AG08396 (cell line): ENCODE measurements around the gene PLPP6.

Experiments used
- DNase-seq: peaks from one replicate; pipeline ENCODE4 v3.0.0; 2012; ENCODE audit warnings: low spot score, mixed read lengths

PLPP6 gene

DNA sequence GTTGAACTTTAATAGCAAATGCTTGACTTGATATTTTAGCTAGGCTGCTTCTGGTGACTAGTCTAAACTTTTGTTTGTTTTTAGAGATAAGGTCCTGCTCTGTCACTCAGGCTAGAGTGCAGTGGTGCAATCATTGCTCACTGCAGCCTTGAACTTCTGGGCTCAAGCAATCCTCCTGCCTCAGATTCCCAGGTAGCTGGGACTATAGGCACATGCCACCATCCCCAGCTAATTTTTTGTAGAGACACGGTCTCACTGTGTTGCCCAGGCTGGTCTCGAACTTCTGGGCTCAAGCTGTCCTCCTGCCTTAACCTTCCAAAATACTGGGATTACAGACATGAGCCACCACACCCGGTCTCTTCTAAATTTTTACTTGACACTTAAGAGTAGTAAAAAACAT is 38.0 kb downstream of the PLPP6 start:
- DNase-seq = no peak

DNA sequence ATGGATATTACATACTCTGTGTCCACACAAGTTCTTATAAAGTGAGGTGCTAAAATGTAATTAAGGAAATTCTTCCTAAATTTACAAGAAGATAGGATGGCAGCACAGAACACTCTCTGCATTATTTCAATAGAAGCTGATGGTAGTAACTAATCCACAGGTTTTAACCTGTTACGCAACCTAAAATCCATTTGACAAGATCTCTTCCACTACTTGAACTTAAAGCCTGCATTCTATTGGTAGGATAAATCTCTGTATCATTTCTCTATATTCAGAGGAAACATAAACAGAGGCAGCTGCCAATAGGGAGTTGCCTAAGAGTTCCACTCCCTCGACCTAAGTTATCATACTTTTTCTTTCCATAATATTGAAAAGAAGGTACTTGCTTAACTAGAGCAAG is 38.8 kb downstream of the PLPP6 start:
- no peak for DNase-seq

DNA sequence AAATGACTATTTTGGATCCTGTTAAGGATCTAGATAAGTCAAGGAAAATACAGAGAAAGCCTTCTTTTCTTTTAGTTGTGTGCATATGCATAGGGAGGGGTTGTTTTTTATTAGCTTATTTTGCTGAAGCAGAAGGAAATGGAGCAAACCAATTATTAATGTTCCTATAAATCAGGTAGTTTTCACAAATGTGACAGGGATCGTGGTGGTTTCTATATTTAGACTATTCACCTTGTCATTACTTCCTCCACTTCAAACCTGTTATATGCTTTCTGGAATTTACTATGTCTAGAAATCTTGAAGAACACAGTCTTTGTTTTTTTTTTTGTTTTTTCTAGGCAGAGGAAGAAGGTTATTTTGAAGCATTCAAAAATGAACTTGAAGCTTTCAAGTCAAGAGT is 39.4 kb downstream of the PLPP6 start:
- DNase-seq = no peak

DNA sequence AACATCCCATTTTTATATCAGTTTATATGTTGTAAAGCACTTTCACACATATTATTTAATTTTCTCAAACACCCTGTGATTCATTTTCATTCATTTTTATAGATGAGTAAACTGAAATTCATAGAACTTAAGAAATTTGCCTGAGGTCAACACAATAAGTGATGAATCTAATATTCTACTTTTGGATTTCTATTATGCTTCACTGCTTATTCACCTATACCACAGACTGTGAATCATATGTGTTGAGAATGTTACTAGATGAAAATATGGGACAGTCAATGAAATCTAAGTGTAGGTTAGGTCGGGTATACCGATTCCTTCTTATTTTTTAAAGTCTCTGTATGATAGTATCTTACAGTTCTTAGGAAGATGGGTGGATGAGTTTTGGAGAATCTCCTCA is 42.0 kb downstream of the PLPP6 start:
- no peak for DNase-seq

DNA sequence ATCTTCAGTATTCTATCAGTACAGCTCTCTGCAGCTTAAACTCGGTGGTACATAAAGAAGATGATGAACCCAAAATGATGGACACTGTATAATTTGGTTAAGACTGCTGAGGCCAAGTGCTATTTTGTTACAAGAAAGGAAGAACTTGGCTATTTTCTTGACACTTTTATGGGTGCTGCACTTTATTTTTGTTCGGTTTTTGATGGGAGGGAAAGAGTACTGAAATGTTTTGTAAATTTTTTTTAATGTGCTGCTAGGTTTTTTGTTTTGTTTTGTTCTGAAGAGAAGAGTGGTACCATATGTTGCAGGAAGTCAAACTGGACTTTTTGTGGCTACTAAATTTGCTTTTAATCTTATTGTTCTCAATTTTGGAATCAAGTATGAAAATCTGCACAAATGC is 43.9 kb downstream of the PLPP6 start:
- no peak for DNase-seq

DNA sequence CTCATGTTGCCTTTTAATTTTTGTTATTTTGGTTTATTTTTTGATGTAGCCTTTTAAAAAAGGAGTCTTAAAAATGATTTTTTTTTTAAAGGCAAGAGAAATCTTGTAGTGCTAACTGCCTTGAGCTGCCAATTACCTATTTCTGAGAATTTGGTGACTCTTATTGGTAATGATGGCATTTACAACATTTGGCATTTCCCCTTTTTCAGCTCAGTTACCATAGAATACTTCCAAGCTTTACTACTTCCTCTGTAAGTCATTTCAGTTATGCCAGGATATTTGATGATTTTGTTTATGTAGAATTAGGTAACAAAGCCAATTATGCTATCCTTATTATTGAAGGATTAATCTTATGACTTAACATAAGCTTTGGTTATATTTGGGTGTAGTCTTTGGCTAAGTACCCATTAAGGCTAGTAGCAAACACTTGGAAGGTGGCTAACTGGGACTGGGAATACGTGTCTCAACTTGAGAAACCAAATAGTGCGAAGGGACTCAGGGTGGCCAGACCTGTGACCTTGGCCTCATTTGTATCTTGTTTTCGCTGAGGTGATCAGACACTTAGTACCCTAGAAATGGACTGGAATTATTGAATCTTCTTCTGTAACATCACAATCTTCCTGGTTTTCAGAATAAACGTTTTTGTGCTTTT is 45.0 kb downstream of the PLPP6 start:
- DNase-seq = no peak

DNA sequence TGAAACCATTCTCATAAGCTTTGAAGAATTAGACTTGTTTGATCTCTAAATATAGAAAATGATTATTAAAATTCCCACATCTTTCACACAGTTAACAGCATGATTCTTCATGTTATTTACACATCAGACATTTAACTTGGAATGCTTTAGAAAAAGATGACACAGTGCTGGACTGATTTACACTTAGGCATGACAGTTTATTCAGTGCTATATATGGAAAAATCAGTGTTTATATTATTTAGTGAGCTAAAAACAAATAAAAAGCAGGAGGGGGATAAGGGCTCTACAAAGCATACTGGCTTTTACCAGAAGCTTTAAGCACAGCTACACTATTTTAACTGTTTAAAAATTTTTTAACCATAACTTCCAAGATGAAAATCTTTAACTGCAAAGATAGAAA is 47.3 kb downstream of the PLPP6 start:
- no peak for DNase-seq

DNA sequence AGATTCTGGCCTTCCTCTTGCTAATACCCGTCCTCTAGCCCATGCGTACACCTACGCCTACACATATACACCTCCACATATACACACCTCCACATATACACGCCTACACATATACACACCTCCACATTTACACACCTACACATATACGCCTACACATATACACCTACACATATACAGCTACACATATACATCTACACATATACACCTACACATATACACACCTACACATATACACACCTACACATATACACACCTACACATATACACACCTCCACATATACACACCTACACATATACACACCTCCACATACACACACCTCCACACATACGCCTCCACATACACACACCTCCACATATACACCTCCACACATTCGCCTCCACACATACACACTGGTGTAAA is 51.8 kb downstream of the PLPP6 start:
- DNase-seq = no peak

DNA sequence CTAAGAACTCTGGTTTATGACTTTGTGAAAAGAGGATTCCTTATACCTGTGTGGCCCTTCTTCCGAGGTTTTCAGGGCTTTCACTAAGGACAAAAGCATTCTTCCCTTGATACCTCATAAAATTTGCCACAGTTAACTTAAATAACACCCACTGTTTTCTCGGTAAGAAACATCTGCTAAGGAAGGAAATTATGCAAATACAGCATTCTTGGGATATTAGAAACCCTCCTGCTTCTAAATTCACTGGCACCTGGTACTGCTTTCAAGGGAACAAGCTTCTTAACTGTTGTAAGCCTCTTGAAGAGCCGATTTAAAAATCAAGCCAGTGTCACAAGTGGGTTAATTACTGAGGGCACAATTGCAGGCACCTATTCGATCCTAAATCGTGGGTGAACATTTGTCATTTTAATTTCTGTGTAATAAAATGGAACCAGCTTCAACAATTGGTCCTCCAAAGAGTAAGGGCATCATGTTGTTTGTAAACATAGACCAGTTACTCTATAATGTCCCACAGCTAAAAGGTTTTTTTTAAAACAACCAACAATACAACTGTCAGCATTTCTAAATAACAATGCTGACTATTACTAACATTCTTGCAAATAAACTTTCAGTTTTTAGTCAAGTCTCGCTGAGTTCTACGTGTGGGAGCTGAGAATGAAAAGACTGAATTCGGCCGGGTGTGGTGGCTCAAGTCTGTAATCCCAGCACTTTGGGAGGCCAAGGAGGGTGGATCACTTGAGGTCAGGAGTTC is 52.3 kb downstream of the PLPP6 start:
- no peak for DNase-seq
